HEK293 (cell line): ENCODE measurements around the gene COL7A1.

Experiments
- CTCF ChIA-PET: fragments of 350-600 bp; formaldehyde crosslinking; extraction: SDS; loops from one replicate; lab custom pipeline; 2021; ENCODE audit warnings: antibody characterized with exemption; lab: Yijun Ruan, JAX
- POLR2A ChIA-PET: fragments of 300-600 bp; formaldehyde crosslinking; extraction: SDS; loops from one replicate; lab custom pipeline; 2020; ENCODE audit warnings: antibody characterized with exemption, inconsistent platforms; lab: Yijun Ruan, JAX
- H3K27ac ChIP-seq: fragments of 200-500 bp; sonication (Bioruptor generic); 2 replicates; pipeline ENCODE4 v1.5.1; 2014; ENCODE audit warnings: low read depth, low read length, control low read depth, inconsistent platforms; ENCODE audit errors: extremely low read depth
- H3K36me3 ChIP-seq, 2 experiments: fragments of 200-500 bp in 1 of 2; sonication (Bioruptor generic) in 1 of 2; 1 replicate in 1 of 2; 2 replicates in 1 of 2; pipeline ENCODE4 v1.5.1; 2014 to 2017; ENCODE audit warnings: inconsistent platforms in 2 of 2, low read length in 2 of 2; ENCODE audit not compliant: control insufficient read depth in 2 of 2, insufficient read depth in 1 of 2
- H3K4me1 ChIP-seq: fragments of 200-500 bp; sonication (Bioruptor generic); 2 replicates; pipeline ENCODE4 v1.5.1; 2014; ENCODE audit warnings: mild to moderate bottlenecking, low read length, inconsistent platforms; ENCODE audit not compliant: control insufficient read depth, insufficient read depth
- H3K4me3 ChIP-seq: 2 replicates; pipeline ENCODE4 v1.5.1; 2011; ENCODE audit warnings: low read depth, mild to moderate bottlenecking, control low read depth, low read length, moderate library complexity
- H3K9me3 ChIP-seq: fragments of 200-500 bp; sonication (Bioruptor generic); 2 replicates; pipeline ENCODE4 v1.5.1; 2014; ENCODE audit warnings: low read depth, low read length, inconsistent platforms; ENCODE audit not compliant: control insufficient read depth, insufficient read depth
- BCL11A ChIP-seq: fragments of 450-650 bp; formaldehyde crosslinking; IDR thresholded peaks from 2 replicates; pipeline ENCODE4 v1.5.1; 2016; ENCODE audit warnings: low read depth, missing biosample characterization, missing genetic modification characterization
- BCL11B ChIP-seq: fragments of 450-650 bp; formaldehyde crosslinking; IDR thresholded peaks from 2 replicates; pipeline ENCODE4 v1.5.1; 2016; ENCODE audit warnings: low read depth, missing biosample characterization, missing genetic modification characterization
- ELK4 ChIP-seq: IDR thresholded peaks from 2 replicates; pipeline ENCODE4 v1.6.1; 2011; ENCODE audit warnings: mild to moderate bottlenecking, low read depth, low read length, borderline replicate concordance
- HOXD13 ChIP-seq: sonication (generic); formaldehyde crosslinking; IDR thresholded peaks from 2 replicates; pipeline ENCODE4 v1.8.0; 2022; ENCODE audit warnings: missing genetic modification reagents, borderline replicate concordance
- KLF10 ChIP-seq: fragments of 450-650 bp; IDR thresholded peaks from 2 replicates; pipeline ENCODE4 v1.5.1; 2018; ENCODE audit warnings: missing biosample characterization, mild to moderate bottlenecking, missing genetic modification characterization
- PRDM1 ChIP-seq: fragments of 450-650 bp; formaldehyde crosslinking; IDR thresholded peaks from 2 replicates; pipeline ENCODE4; 2016; ENCODE audit warnings: missing biosample characterization, missing genetic modification characterization
- SALL2 ChIP-seq: fragments of 450-650 bp; formaldehyde crosslinking; IDR thresholded peaks from 2 replicates; pipeline ENCODE4 v1.5.0; 2017; ENCODE audit warnings: missing biosample characterization, mild to moderate bottlenecking, missing genetic modification characterization, borderline replicate concordance
- TCF7L2 ChIP-seq: IDR thresholded peaks from 2 replicates; pipeline ENCODE4 v1.6.1; 2011; ENCODE audit warnings: low read depth, mild to moderate bottlenecking, inconsistent platforms, low read length, moderate library complexity, borderline replicate concordance
- ZBTB21 ChIP-seq: fragments of 450-650 bp; formaldehyde crosslinking; IDR thresholded peaks from 2 replicates; pipeline ENCODE4 v1.5.1; 2017; ENCODE audit warnings: missing biosample characterization, missing genetic modification characterization
- ZEB2 ChIP-seq: fragments of 450-650 bp; formaldehyde crosslinking; IDR thresholded peaks from 2 replicates; pipeline ENCODE4 v1.5.1; 2016; ENCODE audit warnings: missing biosample characterization, missing genetic modification characterization
- ZFP3 ChIP-seq: fragments of 450-650 bp; formaldehyde crosslinking; IDR thresholded peaks from 2 replicates; pipeline ENCODE4 v1.5.1; 2016; ENCODE audit warnings: low read depth, missing biosample characterization, missing genetic modification characterization
- ZNF10 ChIP-seq: fragments of 450-650 bp; formaldehyde crosslinking; IDR thresholded peaks from 2 replicates; pipeline ENCODE4 v1.5.1; 2017; ENCODE audit warnings: missing biosample characterization, missing genetic modification characterization
- ZNF157 ChIP-seq: fragments of 450-650 bp; formaldehyde crosslinking; IDR thresholded peaks from 2 replicates; pipeline ENCODE4 v1.5.1; 2016; ENCODE audit warnings: missing biosample characterization, missing genetic modification characterization
- ZNF18 ChIP-seq: fragments of 450-650 bp; formaldehyde crosslinking; IDR thresholded peaks from 2 replicates; pipeline ENCODE4 v1.5.1; 2016; ENCODE audit warnings: missing biosample characterization, missing genetic modification characterization
- ZNF239 ChIP-seq: fragments of 450-650 bp; formaldehyde crosslinking; IDR thresholded peaks from 2 replicates; pipeline ENCODE4 v1.5.1; 2016; ENCODE audit warnings: missing biosample characterization, missing genetic modification characterization
- ZNF274 ChIP-seq, 2 experiments: fragments of 200-500 bp in 1 of 2; fragments of 450-650 bp in 1 of 2; sonication (Bioruptor generic) in 1 of 2; formaldehyde crosslinking in 1 of 2; IDR thresholded peaks; 2 replicates each; pipeline versions ENCODE4 v1.5.1 to v1.6.1; 2014 to 2016; ENCODE audit warnings: borderline replicate concordance in 1 of 2, inconsistent platforms in 1 of 2, low read length in 1 of 2, missing biosample characterization in 1 of 2, missing genetic modification characterization in 1 of 2
- ZNF324 ChIP-seq: fragments of 450-650 bp; formaldehyde crosslinking; IDR thresholded peaks from 2 replicates; pipeline ENCODE4 v1.5.1; 2016; ENCODE audit warnings: missing biosample characterization, missing genetic modification characterization
- ZNF366 ChIP-seq: fragments of 450-650 bp; formaldehyde crosslinking; conservative IDR thresholded peaks from 2 replicates; pipeline ENCODE4 v1.5.1; 2016; ENCODE audit warnings: missing biosample characterization, missing genetic modification characterization
- ZNF404 ChIP-seq: fragments of 450-650 bp; formaldehyde crosslinking; IDR thresholded peaks from 2 replicates; pipeline ENCODE4 v1.5.1; 2017; ENCODE audit warnings: missing biosample characterization, missing genetic modification characterization
- ZNF48 ChIP-seq: fragments of 450-650 bp; formaldehyde crosslinking; IDR thresholded peaks from 2 replicates; pipeline ENCODE4 v1.5.1; 2016; ENCODE audit warnings: missing biosample characterization, missing genetic modification characterization
- ZNF501 ChIP-seq: fragments of 450-650 bp; formaldehyde crosslinking; IDR thresholded peaks from 2 replicates; pipeline ENCODE4 v1.5.1; 2016; ENCODE audit warnings: missing biosample characterization, missing genetic modification characterization
- ZNF530 ChIP-seq: fragments of 450-650 bp; formaldehyde crosslinking; IDR thresholded peaks from 2 replicates; pipeline ENCODE4 v1.5.1; 2016; ENCODE audit warnings: low read depth, missing biosample characterization, missing genetic modification characterization
- ZNF623 ChIP-seq: fragments of 450-650 bp; formaldehyde crosslinking; IDR thresholded peaks from 2 replicates; pipeline ENCODE4 v1.5.1; 2016; ENCODE audit warnings: missing biosample characterization, missing genetic modification characterization
- ZNF626 ChIP-seq: fragments of 450-650 bp; sonication (Bioruptor Pico); formaldehyde crosslinking; IDR thresholded peaks from 2 replicates; pipeline ENCODE4 v1.5.1; 2018; ENCODE audit warnings: missing biosample characterization, missing genetic modification characterization, inconsistent platforms
- ZNF677 ChIP-seq: fragments of 450-650 bp; IDR thresholded peaks from 2 replicates; pipeline ENCODE4 v1.5.0; 2018; ENCODE audit warnings: missing biosample characterization, mild to moderate bottlenecking, missing genetic modification characterization, moderate library complexity
- ZNF704 ChIP-seq: fragments of 450-650 bp; formaldehyde crosslinking; IDR thresholded peaks from 2 replicates; pipeline ENCODE4 v1.5.1; 2016; ENCODE audit warnings: missing biosample characterization, missing genetic modification characterization
- ZNF707 ChIP-seq: fragments of 450-650 bp; formaldehyde crosslinking; IDR thresholded peaks from 2 replicates; pipeline ENCODE4 v1.5.1; 2016; ENCODE audit warnings: missing biosample characterization, missing genetic modification characterization
- ZNF768 ChIP-seq: fragments of 450-650 bp; formaldehyde crosslinking; IDR thresholded peaks from 2 replicates; pipeline ENCODE4 v1.5.1; 2018; ENCODE audit warnings: missing biosample characterization, mild to moderate bottlenecking, missing genetic modification characterization
- ZNF830 ChIP-seq: fragments of 450-650 bp; IDR thresholded peaks from 2 replicates; pipeline ENCODE4 v1.5.0; 2018; ENCODE audit warnings: missing biosample characterization, missing genetic modification characterization, low read depth, mild to moderate bottlenecking, moderate library complexity
- ZXDB ChIP-seq: fragments of 450-650 bp; formaldehyde crosslinking; IDR thresholded peaks from 2 replicates; pipeline ENCODE4 v1.5.1; 2016; ENCODE audit warnings: missing biosample characterization, missing genetic modification characterization

The COL7A1 gene

GRCh38 chr3:48624767-48625166, 29.6 kb upstream of the COL7A1 start:
- TF ChIP-seq ZNF239 (tag by site-specific recombination) (no peak), ZNF677 (no peak), ZBTB21 (tag by site-specific recombination) (no peak), ZFP3 (tag by site-specific recombination) (no peak), ZNF324 (tag by site-specific recombination) (no peak), ZNF274 (IDR thresholded peaks at IDR 0.05; ENCODE audit: low read length) (no peak), ZNF274 (tag by site-specific recombination; IDR thresholded peaks at IDR 0.05; ENCODE audit: borderline replicate concordance) (no peak), HOXD13 (no peak), ZNF626 (tag by site-specific recombination) (no peak), ZEB2 (tag by site-specific recombination) (no peak), ZNF48 (tag by site-specific recombination) (no peak), ZNF830 (no peak), KLF10 (tag by site-specific recombination) (no peak), PRDM1 (tag by site-specific recombination) (no peak), SALL2 (tag by site-specific recombination) (no peak)
- peaks cover 0 to 50% of the 10 kb centered on the region in 2 experiments; a peak in 1 of 3 replicates for H3K36me3 ChIP-seq
- no peaks in the 10 kb centered on the region for H3K4me1 ChIP-seq
- no peak overlapping the region for H3K27ac ChIP-seq
- POLR2A ChIA-PET: interaction anchor here (1.2 kb wide), 1 partner anchor 10 kb away, joined by 7 read pairs; the partner anchor contains the start of gene SLC26A6
- CTCF ChIA-PET: no interaction called here
- H3K4me3 ChIP-seq: no peak overlapping the region
- no peaks in the 10 kb centered on the region for H3K9me3 ChIP-seq

- Histone ChIP-seq H3K9me3 (no peaks in the 10 kb centered on the region), H3K27ac (no peak overlapping the region), H3K4me1 (no peaks in the 10 kb centered on the region), H3K36me3 (peaks cover 0 to 42% of the 10 kb centered on the region in 2 experiments; a peak in 1 of 3 replicates), H3K4me3 (no peak overlapping the region)
- ChIA-PET POLR2A (interaction anchor here (0.6 to 1.2 kb wide), 3 partner anchors 11 to 44 kb away, joined by 5 to 9 read pairs (median 7); partner anchors contain the start of gene SLC26A6), CTCF (interaction anchor here (0.5 to 0.9 kb wide), 2 partner anchors 10 to 364 kb away, joined by 3 read pairs; no protein-coding TSS in a partner anchor)
- TF ChIP-seq ZNF157 (tag by site-specific recombination) (no peak), TCF7L2 (no peak), BCL11A (no peak), ZNF10 (tag by site-specific recombination) (no peak), ZNF704 (tag by site-specific recombination) (no peak), ZNF707 (no peak), ZXDB (no peak), ZNF404 (tag by site-specific recombination) (no peak), ZNF530 (tag by site-specific recombination) (no peak), ZNF366 (tag by site-specific recombination) (no peak), ELK4 (no peak), BCL11B (no peak), ZNF18 (no peak), ZNF768 (tag by site-specific recombination) (no peak), ZNF623 (tag by site-specific recombination) (no peak), ZNF501 (no peak)
Observed at GRCh38 chr3:48623851-48624547, 28.9 kb upstream of the COL7A1 start.
